WTC11 (cell line): ENCODE results near the gene PRR33.

Experiments
- CTCF ChIP-seq: fragments of 200-600 bp; IDR thresholded peaks from 2 replicates; pipeline ENCODE4 v1.8.0; 2022; ENCODE audit warnings: antibody characterized with exemption
- ELF4 ChIP-seq: sonication (generic); formaldehyde crosslinking; IDR thresholded peaks from 2 replicates; pipeline ENCODE4 v1.8.1; 2022; ENCODE audit warnings: low read depth, mild to moderate bottlenecking, moderate library complexity, missing genetic modification reagents
- TF ChIP-seq, protein P1 (sequence below): sonication (generic); formaldehyde crosslinking; IDR thresholded peaks from 2 replicates; pipeline ENCODE4 v1.8.0; 2023; ENCODE audit warnings: mild to moderate bottlenecking, missing genetic modification reagents
- TF ChIP-seq, protein P2 (sequence below): sonication (generic); formaldehyde crosslinking; IDR thresholded peaks from 2 replicates; pipeline ENCODE4 v1.8.1; 2022; ENCODE audit warnings: missing genetic modification reagents, borderline replicate concordance

- TF ChIP-seq CTCF (no peak), ELF4 (CRISPR knock-in tag) (no peak)
- TF ChIP-seq, protein P1, sequence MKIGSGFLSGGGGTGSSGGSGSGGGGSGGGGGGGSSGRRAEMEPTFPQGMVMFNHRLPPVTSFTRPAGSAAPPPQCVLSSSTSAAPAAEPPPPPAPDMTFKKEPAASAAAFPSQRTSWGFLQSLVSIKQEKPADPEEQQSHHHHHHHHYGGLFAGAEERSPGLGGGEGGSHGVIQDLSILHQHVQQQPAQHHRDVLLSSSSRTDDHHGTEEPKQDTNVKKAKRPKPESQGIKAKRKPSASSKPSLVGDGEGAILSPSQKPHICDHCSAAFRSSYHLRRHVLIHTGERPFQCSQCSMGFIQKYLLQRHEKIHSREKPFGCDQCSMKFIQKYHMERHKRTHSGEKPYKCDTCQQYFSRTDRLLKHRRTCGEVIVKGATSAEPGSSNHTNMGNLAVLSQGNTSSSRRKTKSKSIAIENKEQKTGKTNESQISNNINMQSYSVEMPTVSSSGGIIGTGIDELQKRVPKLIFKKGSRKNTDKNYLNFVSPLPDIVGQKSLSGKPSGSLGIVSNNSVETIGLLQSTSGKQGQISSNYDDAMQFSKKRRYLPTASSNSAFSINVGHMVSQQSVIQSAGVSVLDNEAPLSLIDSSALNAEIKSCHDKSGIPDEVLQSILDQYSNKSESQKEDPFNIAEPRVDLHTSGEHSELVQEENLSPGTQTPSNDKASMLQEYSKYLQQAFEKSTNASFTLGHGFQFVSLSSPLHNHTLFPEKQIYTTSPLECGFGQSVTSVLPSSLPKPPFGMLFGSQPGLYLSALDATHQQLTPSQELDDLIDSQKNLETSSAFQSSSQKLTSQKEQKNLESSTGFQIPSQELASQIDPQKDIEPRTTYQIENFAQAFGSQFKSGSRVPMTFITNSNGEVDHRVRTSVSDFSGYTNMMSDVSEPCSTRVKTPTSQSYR (CRISPR knock-in tag) = no peak
- TF ChIP-seq, protein P2, sequence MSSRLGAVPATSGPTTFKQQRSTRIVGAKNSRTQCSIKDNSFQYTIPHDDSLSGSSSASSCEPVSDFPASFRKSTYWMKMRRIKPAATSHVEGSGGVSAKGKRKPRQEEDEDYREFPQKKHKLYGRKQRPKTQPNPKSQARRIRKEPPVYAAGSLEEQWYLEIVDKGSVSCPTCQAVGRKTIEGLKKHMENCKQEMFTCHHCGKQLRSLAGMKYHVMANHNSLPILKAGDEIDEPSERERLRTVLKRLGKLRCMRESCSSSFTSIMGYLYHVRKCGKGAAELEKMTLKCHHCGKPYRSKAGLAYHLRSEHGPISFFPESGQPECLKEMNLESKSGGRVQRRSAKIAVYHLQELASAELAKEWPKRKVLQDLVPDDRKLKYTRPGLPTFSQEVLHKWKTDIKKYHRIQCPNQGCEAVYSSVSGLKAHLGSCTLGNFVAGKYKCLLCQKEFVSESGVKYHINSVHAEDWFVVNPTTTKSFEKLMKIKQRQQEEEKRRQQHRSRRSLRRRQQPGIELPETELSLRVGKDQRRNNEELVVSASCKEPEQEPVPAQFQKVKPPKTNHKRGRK (CRISPR knock-in tag) = no peak
Observed at GRCh38 chr11:1846453-1846932, 45.2 kb downstream of the PRR33 start.
